ENCODE data around the gene RNF115. TPM values are rescaled to one million over a fixed set of nuclear protein-coding genes. Genes with fewer than 3 reads are reported as not detected.
"Not testable (repeated sequence)": the region's sequence is repeated elsewhere in the genome, so short reads cannot be mapped to it uniquely, and the experiment has no call there.

RNF115 gene
- total RNA-seq, 1 donor from 2014 or later = 29.9 TPM

DNA sequence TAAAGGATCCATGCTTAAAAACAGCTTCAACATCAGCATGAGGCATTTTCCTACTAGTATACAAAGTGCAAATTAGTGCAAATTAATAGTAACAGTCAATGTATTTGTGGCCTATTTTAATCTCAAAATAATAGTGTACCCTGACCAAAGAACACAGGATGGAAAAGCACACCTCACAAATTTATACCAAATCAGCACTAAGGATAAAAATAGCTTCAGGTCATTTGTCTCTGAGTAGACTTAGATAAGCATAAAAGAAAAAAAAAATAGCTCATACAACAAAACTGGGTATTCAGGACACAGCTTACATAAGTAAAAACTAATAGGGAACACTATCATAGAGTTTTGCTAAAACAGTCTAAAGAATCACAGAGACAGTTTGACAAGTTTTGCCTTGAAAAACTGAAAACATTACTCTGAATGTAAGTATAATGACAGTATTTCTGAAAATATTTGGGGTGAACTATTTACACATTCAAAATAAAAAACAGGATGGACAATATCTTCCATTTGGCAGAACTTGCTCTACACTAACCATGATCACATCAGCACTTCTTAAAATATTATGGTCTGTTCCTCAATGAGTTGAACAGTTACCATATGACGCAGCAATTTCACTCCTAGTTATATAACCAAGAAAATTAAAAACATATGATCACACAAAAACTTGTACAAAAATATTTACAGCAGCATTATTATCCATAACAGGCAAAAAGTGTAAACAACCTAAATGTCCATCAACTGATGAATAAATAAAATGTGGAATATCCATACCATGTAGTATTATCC, 46.3 kb downstream of the RNF115 start:
- no peak for DNase-seq (ENCODE audit: low spot score)

DNA sequence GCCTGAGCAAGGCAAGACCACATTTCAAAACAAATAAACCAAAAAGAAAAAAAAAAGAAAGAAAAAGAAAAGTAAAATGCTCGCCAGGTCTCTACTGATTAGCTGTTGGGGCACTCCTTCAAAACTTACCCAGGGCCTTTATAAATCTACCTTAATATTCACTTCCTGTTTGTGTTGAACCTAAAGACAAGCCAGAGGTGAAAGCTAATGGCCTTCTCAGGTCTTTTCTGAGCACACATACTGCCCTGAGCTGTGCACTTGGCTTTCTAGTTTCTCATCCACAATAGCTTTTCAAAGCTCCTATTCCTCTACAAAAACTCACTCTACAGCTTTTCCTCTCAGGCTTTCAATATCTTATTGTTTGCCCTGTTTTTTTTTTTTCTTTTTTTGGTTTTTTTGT, 50.5 kb downstream of the RNF115 start:
- no peak for DNase-seq (ENCODE audit: low spot score)

DNA sequence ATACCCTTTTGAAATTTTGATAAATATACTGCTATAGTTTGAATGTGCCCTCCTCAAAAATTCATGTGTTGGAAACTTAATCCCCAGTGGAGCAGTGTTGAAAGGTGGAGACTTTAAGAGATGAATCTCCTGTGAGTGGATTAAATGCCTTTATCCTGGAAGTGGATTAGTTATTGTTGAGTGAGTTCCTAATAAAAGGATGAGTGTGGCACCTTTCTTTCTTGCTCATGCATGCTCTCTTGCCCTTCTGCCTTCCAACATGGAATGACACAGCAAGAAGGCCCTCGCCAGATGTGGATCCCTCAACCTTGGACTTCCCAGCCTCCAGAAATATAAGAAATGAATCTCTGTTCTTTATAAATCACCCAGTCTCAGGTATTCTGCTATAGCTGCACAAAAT, 52.8 kb downstream of the RNF115 start:
- DNase-seq (ENCODE audit: low spot score) = no peak

DNA sequence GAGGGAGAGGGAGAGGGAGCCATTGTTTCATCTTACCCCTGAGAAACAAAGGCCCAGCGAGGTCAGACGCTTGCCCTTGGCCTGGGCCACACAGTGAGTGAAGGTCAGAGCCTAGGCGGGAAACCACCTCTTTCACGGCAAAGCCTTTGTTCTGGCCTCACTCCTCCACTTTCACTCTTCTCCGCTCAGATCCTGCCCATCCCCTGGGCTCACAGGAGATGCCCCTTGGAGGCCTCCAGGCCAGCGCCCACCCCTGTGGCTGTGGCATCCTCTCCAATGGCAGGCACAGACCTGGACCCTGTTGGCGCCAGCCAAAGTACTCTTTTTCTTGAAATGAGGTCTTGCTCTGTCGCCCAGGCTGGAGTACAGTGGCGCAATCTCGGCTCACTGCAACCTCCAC, 55.9 kb downstream of the RNF115 start:
- not testable (repeated sequence) for DNase-seq (ENCODE audit: low spot score)

DNA sequence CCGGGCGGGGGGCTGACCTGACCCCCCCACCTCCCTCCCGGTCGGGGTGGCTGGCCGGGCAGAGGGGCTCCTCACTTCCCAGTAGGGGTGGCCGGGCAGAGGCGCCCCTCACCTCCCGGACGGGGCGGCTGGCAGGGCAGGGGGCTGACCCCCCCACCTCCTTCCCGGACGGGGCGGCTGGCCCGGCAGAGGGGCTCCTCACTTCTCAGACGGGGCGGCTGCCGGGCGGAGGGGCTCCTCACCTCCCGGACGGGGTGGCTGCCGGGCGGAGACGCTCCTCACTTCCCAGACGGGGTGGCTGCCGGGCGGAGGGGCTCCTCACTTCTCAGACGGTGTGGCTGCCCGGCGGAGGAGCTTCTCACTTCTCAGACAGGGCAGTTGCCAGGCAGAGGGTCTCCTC, 57.0 kb downstream of the RNF115 start:
- DNase-seq (ENCODE audit: low spot score) = not testable (repeated sequence)

DNA sequence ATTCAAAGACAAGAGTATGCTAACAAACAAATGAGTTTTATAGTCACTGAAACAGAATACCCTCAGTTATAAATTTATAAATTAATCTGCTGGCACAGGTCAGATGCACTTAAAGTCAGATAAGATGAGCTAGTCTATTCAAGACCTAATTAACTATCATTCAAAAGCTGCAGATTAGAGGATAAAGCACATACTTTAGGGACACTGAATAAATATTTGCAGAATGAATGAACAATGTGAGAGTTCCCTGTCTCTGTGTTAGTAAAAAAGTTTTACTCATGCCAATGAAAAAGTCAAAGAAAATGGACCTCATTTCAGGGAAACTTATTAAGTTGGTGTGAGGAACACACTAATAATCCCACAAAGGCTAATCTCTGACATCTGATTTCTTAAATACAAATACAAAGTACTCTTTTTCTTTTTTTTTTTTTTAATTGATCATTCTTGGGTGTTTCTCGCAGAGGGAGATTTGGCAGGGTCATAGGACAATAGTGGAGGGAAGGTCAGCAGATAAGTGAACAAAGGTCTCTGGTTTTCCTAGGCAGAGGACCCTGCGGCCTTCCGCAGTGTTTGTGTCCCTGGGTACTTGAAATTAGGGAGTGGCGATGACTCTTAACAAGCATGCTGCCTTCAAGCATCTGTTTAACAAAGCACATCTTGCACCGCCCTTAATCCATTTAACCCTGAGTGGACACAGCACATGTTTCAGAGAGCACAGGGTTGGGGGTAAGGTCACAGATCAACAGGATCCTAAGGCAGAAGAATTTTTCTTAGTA, 58.1 kb downstream of the RNF115 start:
- not testable (repeated sequence) for DNase-seq (ENCODE audit: low spot score)

DNA sequence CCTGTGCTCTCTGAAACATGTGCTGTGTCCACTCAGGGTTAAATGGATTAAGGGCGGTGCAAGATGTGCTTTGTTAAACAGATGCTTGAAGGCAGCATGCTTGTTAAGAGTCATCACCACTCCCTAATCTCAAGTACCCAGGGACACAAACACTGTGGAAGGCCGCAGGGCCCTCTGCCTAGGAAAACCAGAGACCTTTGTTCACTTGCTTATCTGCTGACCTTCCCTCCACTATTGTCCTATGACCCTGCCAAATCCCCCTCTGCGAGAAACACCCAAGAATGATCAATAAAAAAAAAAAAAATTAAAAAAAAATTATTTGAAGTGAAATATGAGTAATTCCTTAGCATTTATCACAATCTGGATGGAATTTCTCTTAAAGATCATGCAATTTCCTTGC, 58.8 kb downstream of the RNF115 start:
- not testable (repeated sequence) for DNase-seq (ENCODE audit: low spot score)

DNA sequence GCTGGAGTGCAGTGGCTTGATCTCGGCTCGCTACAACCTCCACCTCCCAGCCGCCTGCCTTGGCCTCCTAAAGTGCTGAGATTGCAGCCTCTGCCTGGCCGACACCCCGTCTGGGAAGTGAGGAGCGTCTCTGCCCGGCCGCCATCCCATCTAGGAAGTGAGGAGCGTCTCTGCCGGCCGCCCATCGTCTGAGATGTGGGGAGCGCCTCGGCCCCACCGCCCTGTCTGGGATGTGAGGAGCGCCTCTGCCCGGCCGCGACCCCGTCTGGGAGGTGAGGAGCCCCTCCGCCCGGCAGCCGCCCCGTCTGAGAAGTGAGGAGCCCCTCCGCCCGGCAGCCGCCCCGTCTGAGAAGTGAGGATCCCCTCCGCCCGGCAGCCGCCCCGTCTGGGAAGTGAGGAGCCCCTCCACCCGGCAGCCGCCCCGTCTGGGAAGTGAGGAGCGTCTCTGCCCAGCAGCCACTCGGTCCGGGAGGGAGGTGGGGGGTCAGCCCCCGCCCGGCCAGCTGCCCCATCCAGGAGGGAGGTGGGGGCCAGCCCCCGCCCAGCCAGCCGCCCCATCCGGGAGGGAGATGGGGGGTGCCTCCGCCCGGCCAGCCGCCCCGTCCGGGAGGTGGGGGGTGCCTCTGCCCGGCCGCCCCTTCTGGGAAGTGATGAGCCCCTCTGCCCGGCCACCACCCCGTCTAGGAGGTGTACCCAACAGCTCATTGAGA, 59.5 kb downstream of the RNF115 start:
- DNase-seq (ENCODE audit: low spot score) = not testable (repeated sequence)

DNA sequence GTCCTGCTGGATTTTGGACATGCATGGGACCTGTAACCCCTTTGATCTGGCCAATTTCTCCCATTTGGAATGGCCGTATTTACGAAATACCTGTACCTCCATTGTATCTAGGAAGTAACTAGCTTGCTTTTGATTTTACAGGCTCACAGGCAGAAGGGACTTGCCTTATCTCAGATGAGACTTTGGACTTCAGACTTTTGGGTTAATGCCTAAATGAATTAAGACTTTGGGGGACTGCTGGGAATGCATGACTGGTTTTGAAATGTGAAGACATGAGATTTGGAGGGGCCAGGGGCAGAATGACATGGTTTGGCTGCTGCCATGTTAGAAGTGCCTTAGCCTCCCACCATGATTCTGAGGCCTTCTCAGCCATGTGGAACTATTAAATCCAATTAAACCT, 61.9 kb downstream of the RNF115 start:
- DNase-seq (ENCODE audit: low spot score) = not testable (repeated sequence)

DNA sequence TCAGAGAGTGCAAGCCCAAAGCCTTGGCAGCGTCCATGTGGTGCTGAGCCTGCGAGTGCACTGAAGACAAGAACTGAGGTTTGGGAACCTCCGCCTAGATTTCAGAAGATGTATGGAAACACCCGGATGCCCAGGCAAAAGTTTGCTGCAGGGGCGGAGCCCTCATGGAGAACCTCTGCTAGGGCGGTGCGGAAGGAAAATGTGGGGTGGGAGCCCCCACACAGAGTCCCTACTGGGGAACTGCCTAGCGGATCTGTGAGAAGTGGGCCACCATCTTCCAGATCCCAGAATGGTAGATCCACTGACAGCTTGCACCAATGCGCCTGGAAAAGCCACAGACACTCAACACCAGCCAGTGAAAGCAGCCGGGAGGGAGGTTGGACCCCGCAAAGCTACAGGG, 62.4 kb downstream of the RNF115 start:
- not testable (repeated sequence) for DNase-seq (ENCODE audit: low spot score)

DNA sequence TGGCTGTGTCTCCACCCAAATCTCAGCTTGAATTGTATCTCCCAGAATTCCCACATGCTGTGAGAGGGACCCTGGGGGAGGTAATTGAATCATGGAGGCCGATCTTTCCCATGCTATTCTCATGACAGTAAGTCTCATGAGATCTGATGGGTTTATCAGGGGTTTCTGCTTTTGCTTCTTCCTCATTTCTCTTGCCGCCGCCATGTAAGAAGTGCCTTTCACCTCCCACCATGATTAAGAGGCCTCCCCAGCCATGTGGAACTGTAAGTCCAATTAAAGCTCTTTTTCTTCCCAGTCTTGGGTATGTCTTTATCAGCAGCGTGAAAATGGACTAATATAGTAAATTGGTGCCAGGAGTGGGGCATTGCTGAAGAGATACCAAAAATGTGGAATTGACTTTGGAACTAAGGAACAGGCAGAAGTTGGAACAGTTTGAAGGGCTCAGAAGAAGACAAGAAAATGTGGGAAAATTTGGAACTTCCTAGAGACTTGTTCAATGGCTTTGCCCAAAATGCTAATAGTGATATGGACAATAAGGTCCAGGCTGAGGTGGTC, 63.4 kb downstream of the RNF115 start:
- DNase-seq (ENCODE audit: low spot score) = not testable (repeated sequence)

DNA sequence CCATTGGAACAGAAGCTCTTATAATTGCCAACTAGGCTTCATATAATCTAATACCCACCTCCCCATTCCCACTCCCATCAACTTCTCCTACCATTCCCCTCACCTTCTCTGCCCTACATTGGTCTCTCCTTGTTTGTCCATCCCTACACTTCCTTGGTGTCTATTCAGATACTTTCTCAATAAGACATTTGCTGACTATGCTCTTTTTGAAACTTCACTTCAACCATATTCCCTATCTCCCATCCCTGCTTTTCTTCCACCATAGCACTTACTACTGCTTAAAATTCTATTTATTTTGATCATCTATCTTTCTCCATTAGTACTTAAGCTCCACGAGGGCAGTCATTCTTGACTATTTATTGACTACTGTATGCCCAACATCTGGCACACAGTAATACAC, 64.2 kb downstream of the RNF115 start:
- DNase-seq (ENCODE audit: low spot score) = no peak

DNA sequence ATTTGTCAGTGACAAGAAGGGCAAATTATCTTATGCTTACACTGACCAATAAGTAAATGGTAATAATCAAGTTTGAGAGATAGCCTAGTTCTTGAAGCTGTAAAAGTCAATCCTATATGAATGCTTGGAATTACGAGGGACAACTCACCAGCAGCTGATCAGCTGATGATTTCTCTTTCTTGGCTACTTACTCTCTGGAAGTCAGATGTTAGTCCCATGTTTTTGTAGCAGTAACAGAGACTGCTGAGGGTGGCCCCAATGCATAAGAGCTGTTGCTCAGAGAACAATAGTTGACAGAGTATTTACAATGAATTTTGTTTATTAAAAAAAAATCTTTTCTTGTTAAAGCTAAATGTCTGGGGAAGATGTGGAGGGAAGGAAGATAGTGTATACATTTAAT, 65.3 kb downstream of the RNF115 start:
- no peak for DNase-seq (ENCODE audit: low spot score)

DNA sequence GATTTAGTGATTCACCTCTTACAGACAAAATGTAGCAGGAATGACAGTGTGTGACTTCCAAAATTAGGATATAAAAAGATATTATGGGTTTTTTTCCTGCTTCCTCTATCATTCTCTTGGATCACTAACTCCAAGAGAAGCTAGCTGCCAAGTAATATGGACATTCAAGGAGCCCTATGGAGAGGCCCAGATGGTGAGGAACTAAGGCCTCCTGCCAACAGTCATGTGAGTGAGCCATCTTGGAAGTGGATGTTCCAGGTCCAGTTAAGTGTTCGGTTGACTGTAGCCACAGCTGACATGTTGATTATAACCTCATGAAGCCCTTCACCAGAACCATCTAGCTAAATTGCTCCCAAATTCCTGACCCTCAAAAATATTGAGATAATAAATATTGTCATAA, 65.8 kb downstream of the RNF115 start:
- no peak for DNase-seq (ENCODE audit: low spot score)

DNA sequence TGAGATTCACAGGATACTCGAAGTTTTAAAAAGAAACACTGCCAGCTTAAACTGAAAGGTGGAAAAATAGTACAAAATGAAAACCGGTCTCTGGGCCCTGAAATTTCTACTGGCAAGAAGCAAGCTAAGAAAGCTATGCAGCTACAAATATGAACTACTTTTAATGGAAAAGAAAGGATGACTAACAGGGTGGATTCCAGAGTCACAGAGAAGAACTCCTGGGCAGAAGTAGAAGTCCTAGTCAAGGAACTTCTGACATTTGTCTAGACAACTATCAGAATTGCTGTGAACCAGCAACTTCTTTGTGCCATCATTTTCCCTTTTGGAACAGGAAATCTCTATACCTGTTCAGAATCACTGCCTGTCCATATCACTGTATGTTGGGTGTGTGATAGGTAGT, 66.5 kb downstream of the RNF115 start:
- no peak for DNase-seq (ENCODE audit: low spot score)

DNA sequence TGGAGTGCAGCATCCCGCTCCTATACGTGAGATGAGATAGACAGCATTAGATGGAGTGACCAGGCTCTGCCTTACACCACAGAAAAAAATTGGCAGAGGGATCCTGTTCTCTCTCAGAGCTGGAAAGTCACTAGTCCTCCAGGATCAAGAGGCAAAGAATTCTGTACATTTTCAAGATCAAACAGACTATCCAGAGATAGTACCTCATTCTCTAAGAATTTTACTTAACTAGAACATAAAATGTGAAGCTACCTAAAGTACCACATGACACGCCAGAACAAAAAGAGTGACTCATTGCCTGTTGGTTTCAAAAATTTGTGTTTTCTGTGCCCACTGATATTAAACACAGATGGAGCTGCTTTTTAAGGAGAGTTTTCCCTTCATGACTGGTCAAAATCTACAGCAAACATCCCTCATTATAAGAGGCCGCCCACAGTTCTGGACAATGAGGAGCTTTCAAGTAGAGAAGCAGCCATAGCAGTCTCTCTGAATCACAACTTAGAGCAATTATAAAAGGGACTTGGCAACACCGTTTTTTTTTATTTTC, 72.3 kb downstream of the RNF115 start:
- DNase-seq (ENCODE audit: low spot score) = peak; percentile 86

DNA sequence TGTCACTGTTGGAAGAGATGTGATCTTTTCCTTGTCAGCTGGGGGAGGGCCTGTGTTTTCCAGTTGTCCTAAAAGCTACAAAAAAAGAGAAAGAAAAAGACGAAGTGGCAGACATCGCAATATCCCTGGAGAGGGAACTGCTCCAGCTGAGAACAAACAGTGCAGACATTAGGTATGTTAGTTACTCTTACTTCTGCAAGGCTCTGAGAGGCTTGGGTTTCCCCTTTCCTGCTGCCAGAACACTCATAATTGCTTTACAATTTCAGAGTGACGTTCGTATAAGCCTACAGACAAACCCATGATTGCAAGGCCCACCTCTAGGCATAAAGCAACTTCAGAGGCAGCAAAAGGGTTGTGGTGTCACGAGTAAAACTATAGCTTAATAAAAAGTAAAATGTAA, 73.5 kb downstream of the RNF115 start:
- no peak for DNase-seq (ENCODE audit: low spot score)

DNA sequence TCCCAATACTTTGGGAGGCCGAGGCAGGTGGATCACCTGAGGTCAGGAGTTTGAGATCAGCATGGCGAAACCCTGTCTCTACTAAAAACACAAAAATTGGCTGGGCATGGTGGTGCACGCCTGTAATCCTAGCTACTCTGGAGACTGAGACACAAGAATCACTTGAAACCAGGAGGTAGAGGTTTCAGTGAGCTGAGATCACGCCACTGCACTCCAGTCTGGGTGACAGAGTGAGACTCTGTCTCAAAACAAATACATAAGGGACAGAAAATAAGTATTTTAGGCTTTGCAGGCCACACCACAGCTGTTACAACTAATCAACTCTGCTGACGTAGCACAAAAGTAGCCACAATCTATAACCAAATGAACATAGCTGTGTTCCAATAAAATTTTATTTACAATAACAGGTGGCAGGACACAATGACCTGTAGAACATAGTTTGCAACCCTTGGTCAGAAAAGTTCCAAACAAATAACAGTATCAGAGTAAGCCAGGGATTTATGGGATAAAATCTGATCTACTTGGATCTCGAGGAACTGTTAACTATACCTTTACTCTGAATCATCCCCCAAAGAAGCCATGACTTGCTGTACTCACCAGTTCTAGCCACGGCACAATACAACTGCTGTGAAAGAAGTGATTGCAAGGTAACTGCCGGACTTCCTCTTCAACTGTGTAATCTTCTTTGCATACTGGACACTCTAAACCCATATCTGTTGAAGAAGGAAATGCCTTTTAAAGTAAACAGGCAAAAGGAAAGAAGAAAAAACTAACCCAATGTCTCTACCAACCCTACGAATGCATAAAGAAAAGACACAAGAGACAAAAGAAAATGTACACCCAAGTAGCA, 76.3 kb downstream of the RNF115 start:
- no peak for DNase-seq (ENCODE audit: low spot score)

DNA sequence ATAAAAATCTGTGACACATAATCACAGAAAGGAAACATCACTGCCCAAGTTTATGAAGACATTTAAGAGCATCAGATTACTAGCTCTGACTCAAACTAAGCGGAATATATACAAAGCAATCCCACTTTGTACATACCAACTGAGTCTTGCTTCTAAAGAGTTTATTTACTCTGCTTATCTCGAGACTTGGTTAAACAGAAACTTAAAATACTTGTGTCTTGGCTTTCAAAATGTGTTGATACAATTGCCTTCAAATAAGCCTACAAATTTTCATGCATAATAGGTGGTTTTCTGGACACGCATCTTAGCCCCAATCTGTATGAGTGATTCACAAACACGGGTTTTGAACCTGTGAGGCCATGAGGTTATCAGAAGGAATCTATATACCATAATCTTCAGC, 83.6 kb downstream of the RNF115 start:
- DNase-seq (ENCODE audit: low spot score) = no peak

DNA sequence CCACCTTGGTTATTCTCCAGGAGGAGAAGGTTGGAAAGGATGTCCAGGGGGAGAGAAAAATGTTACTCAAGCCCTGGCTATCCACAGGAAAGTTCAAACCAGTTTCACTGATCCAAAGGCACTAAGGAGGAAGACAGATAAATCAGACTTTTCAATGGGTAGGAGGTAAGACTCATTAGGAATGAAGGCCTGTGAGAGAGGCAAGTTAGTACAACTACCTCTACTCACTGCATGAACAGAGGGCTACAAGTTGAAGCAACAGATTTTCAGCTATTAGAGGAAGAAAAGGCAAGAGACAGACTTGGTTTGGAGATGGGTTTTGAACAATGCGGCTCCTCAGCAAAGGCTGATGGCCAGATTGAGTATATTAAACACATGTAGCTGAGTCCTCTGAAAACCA, 87.7 kb downstream of the RNF115 start:
- no peak for DNase-seq (ENCODE audit: low spot score)

DNA sequence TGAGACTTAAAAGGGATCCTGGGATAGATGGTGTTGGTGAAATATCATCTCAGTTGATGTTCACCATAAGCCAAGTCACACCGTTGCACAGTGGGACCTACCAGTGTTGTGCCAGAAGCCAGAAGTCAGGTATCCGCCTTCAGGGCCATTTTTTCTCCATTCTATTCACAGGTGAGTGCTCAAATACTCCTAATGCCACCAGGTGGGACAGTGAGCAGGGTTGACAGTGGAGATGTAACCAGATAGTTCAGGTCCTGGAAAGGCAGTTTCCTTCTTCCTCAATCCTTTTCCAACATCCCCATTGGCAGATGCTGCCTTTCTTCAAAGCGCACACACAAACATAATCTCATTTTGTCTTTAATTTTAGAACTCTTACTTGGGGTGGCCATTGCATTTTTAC, 93.0 kb downstream of the RNF115 start:
- DNase-seq (ENCODE audit: low spot score) = no peak

All from umbilical cord (tissue), 2 donors.